HepG2 (cell line): Measurements from ENCODE around the gene GSTP1. TPM values are rescaled to one million over a fixed set of nuclear protein-coding genes. Genes with fewer than 3 reads are reported as not detected.

Source experiments
- AGO1 ChIP-seq: fragments of 200-400 bp; formaldehyde crosslinking; IDR thresholded peaks from 2 replicates; pipeline ENCODE4 v1.6.1; 2017; ENCODE audit warnings: mild to moderate bottlenecking, low read depth, low read length, moderate library complexity; ENCODE audit not compliant: poor library complexity, severe bottlenecking
- BCL3 ChIP-seq: sonication (generic); formaldehyde crosslinking; IDR thresholded peaks from 2 replicates; pipeline ENCODE4 v1.5.1; 2020; ENCODE audit warnings: mild to moderate bottlenecking, missing genetic modification reagents, moderate library complexity
- CEBPG ChIP-seq: IDR thresholded peaks from 2 replicates; pipeline ENCODE4 v1.6.1; 2016
- GMEB1 ChIP-seq: sonication (generic); formaldehyde crosslinking; IDR thresholded peaks from 2 replicates; pipeline ENCODE4 v1.5.1; 2020; ENCODE audit warnings: missing genetic modification reagents, mild to moderate bottlenecking, borderline replicate concordance
- IKZF5 ChIP-seq: IDR thresholded peaks from 2 replicates; pipeline ENCODE4 v1.6.1; 2018; ENCODE audit warnings: missing genetic modification reagents, mild to moderate bottlenecking, missing compliant biosample characterization
- MEIS1 ChIP-seq: sonication (generic); formaldehyde crosslinking; IDR thresholded peaks from 2 replicates; pipeline ENCODE4 v1.9.0; 2021; ENCODE audit warnings: mild to moderate bottlenecking, missing genetic modification reagents, moderate library complexity, borderline replicate concordance
- PAXIP1 ChIP-seq: sonication (generic); formaldehyde crosslinking; conservative IDR thresholded peaks from 2 replicates; pipeline ENCODE4 v1.4.0; 2020; ENCODE audit warnings: mild to moderate bottlenecking, missing genetic modification reagents, moderate library complexity
- SAP130 ChIP-seq: IDR thresholded peaks from 2 replicates; pipeline ENCODE4 v1.6.1; 2016; ENCODE audit warnings: low read depth
- SP1 ChIP-seq, 2 experiments: fragments of 450-650 bp in 1 of 2; sonication (generic) in 1 of 2; formaldehyde crosslinking in 1 of 2; IDR thresholded peaks; 2 replicates each; pipeline versions ENCODE4 v1.4.0 to v1.6.1; 2016 to 2020; ENCODE audit warnings: missing genetic modification reagents in 1 of 2
- SPEN ChIP-seq: sonication (generic); formaldehyde crosslinking; IDR thresholded peaks from 2 replicates; pipeline ENCODE4 v1.5.1; 2020; ENCODE audit warnings: low read depth, mild to moderate bottlenecking, missing genetic modification reagents
- UBTF ChIP-seq: sonication (generic); formaldehyde crosslinking; IDR thresholded peaks from 2 replicates; pipeline ENCODE4 v1.4.0; 2020; ENCODE audit warnings: mild to moderate bottlenecking, missing genetic modification reagents
- ZFP91 ChIP-seq: sonication (generic); formaldehyde crosslinking; IDR thresholded peaks from 2 replicates; pipeline ENCODE4 v1.9.0; 2022; ENCODE audit warnings: missing genetic modification reagents, mild to moderate bottlenecking, borderline replicate concordance
- ZNF275 ChIP-seq: sonication (generic); formaldehyde crosslinking; IDR thresholded peaks from 2 replicates; pipeline ENCODE4 v1.8.0; 2022; ENCODE audit warnings: missing genetic modification reagents, mild to moderate bottlenecking, inconsistent platforms, borderline replicate concordance
- polyA plus RNA-seq, 8 experiments: library from polyadenylated mRNA; depleted of rRNA in 3 of 8; stranded (reverse) in 7 of 8; unstranded in 1 of 8; fragments of >200 nt; fragmentation: Illumina TruSeq in 4 of 8; extraction: Trizol in 4 of 8; gene quantifications; 2 replicates each; pipeline versions ENCODE4 v1.2.1 to v1.2.3, GENCODE V29; 2011 to 2016; ENCODE audit warnings: low read depth in 4 of 8, missing spikeins in 1 of 8, mixed read lengths in 1 of 8; ENCODE audit not compliant: insufficient read depth in 1 of 8
- total RNA-seq, 5 experiments: library from RNA; depleted of rRNA; stranded (reverse); fragments of >200 nt; fragmentation: Illumina TruSeq; extraction: Trizol; gene quantifications; 2 replicates each; pipeline ENCODE4 v1.2.3, GENCODE V29; 2016; ENCODE audit warnings: low read depth in 1 of 5

The GSTP1 gene
- total and polyA plus RNA-seq, 2 of the 13 experiments (the other 11 are each of a cell fraction or from before 2014, with no cell fraction given): not detected

GRCh38 chr11:67630228-67630942, 46.8 kb downstream of the GSTP1 start (continued):
- TF ChIP-seq PAXIP1 (CRISPR knock-in tag): peak; percentile 48
- TF ChIP-seq MEIS1 (CRISPR knock-in tag): peak; percentile 83; the same call in 1 of the 2 replicates
- TF ChIP-seq SPEN (CRISPR knock-in tag): peak; percentile 70
- peak; percentile 79; the same call in 1 of the 2 replicates for TF ChIP-seq ZFP91 (CRISPR knock-in tag)
- TF ChIP-seq CEBPG (CRISPR knock-in tag): 0 out of 2 replicates have a peak, but pooled peaks have one; percentile 43
- TF ChIP-seq UBTF (CRISPR knock-in tag): no peak
- TF ChIP-seq SP1 (IDR thresholded peaks at IDR 0.05): no peak
- TF ChIP-seq SP1 (CRISPR knock-in tag; IDR thresholded peaks at IDR 0.05): peak; percentile 54
- peak; percentile 90 for TF ChIP-seq AGO1
- TF ChIP-seq ZNF275 (CRISPR knock-in tag): peak; percentile 49; the same call in 1 of the 2 replicates
- TF ChIP-seq GMEB1 (CRISPR knock-in tag): peak; percentile 31; the same call in 1 of the 2 replicates
- TF ChIP-seq IKZF5 (CRISPR knock-in tag): peak; percentile 53; the same call in 1 of the 2 replicates
- TF ChIP-seq SAP130 (CRISPR knock-in tag): peak; percentile 85
- peak; percentile 30; the same call in 1 of the 2 replicates for TF ChIP-seq BCL3 (CRISPR knock-in tag)
